GM10266 (cell line): ENCODE measurements around the gene TEAD3.

Experiments
- DNase-seq: peaks from one replicate; pipeline ENCODE4 v3.0.0; 2012; ENCODE audit errors: extremely low spot score
- CTCF ChIP-seq: IDR thresholded peaks from 2 replicates; pipeline ENCODE4 v1.5.1; 2012; ENCODE audit warnings: mild to moderate bottlenecking, low read depth; ENCODE audit not compliant: control insufficient read depth, insufficient read depth; ENCODE audit errors: missing control alignments

The TEAD3 gene

GRCh38 chr6:35511562-35511941 is 14.7 kb upstream of the TEAD3 start:
- DNase-seq = no peak
- TF ChIP-seq CTCF = no peak

GRCh38 chr6:35510916-35511561 is 14.2 kb upstream of the TEAD3 start:
- DNase-seq = no peak
- TF ChIP-seq CTCF = no peak

GRCh38 chr6:35508542-35508941 is 11.7 kb upstream of the TEAD3 start:
- TF ChIP-seq CTCF = no peak
- no peak for DNase-seq

- TF ChIP-seq CTCF = no peak
- DNase-seq = no peak
Observed at GRCh38 chr6:35508027-35508426, 11.1 kb upstream of the TEAD3 start.

GRCh38 chr6:35507221-35507620 is 10.3 kb upstream of the TEAD3 start:
- no peak for DNase-seq
- TF ChIP-seq CTCF = no peak

GRCh38 chr6:35506536-35506935 is 9.7 kb upstream of the TEAD3 start:
- no peak for TF ChIP-seq CTCF
- no peak for DNase-seq

GRCh38 chr6:35505999-35506412 is 9.1 kb upstream of the TEAD3 start:
- DNase-seq = no peak
- TF ChIP-seq CTCF = no peak
